Cardiac fibroblast (primary cell): Measurements from ENCODE around the gene GPR143.

Source experiments
- DNase-seq, 2 donors: peaks; one replicate each; pipeline versions ENCODE4 v3.0.0 to v3.0.0-alpha.2; 2010; ENCODE audit warnings: low read depth in 2 of 2
- H3K4me3 ChIP-seq, 2 donors: replicated peaks in 1 of 2; 1 replicate in 1 of 2; 2 replicates in 1 of 2; pipeline ENCODE4 v1.5.1; 2011; ENCODE audit warnings: low read depth in 2 of 2, low read length in 2 of 2, mild to moderate bottlenecking in 2 of 2, moderate library complexity in 1 of 2
- TF ChIP-seq, protein P1 (sequence below): IDR thresholded peaks from one replicate; pipeline ENCODE4 v1.5.1; 2011; ENCODE audit warnings: low read depth, mild to moderate bottlenecking, low read length, inconsistent platforms

GPR143 gene

DNA sequence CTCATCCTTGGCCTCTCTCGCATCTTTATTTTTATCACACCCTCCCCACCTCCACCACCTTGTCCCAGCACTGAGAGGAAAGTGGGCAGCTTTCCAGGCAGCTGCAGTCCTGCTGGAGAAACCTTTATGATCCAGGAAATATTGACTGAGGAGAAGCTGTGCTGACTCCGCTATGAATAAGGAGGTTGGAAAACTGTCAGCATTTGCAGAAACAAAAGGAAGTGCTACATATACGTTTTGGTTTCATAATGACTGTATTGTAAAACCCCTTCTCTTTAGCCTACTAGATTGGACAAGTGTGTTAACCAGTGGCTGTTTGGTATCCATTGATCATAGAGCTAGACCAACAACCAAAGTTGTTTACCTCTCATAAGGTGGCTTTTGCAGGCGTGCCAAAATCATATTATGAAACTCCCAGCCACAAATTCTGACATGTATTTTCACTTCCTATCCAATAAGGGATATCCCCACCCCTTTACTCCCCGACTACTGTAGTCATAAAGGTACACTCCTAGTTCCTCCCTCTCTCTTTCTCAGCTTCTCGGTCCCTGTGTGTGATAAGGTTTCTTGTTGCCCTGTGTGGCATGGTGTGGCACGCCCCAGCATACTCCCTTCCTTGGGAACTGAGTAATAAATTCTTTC lies 88.4 kb downstream of the GPR143 start:
- no peak overlapping the region for H3K4me3 ChIP-seq
- DNase-seq = peak; percentile 39

DNA sequence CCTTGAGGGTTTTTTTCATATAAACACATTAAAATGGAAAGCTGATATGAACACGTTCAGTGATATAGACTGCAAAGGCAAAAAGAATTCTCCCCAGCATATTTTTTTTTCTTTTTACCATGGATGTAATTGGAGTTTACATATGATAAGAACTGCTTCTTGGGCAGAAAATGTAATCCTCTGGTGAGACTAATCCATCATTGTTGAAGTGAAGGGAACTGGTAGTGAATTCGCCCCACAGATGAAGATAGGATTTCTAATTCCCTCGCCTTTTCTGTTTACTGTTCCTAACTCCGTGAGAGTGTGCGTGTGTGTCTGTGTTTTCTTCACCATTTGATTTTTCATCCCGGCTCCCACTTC lies 88.9 kb downstream of the GPR143 start:
- TF ChIP-seq, protein P1, sequence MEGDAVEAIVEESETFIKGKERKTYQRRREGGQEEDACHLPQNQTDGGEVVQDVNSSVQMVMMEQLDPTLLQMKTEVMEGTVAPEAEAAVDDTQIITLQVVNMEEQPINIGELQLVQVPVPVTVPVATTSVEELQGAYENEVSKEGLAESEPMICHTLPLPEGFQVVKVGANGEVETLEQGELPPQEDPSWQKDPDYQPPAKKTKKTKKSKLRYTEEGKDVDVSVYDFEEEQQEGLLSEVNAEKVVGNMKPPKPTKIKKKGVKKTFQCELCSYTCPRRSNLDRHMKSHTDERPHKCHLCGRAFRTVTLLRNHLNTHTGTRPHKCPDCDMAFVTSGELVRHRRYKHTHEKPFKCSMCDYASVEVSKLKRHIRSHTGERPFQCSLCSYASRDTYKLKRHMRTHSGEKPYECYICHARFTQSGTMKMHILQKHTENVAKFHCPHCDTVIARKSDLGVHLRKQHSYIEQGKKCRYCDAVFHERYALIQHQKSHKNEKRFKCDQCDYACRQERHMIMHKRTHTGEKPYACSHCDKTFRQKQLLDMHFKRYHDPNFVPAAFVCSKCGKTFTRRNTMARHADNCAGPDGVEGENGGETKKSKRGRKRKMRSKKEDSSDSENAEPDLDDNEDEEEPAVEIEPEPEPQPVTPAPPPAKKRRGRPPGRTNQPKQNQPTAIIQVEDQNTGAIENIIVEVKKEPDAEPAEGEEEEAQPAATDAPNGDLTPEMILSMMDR = no peak
- H3K4me3 ChIP-seq = no peak overlapping the region
- peak in 1 of 2 donors; percentile 11 for DNase-seq

More for the DNA sequence above, 88.4 kb downstream of the GPR143 start:
- TF ChIP-seq, protein P1 = no peak

DNA sequence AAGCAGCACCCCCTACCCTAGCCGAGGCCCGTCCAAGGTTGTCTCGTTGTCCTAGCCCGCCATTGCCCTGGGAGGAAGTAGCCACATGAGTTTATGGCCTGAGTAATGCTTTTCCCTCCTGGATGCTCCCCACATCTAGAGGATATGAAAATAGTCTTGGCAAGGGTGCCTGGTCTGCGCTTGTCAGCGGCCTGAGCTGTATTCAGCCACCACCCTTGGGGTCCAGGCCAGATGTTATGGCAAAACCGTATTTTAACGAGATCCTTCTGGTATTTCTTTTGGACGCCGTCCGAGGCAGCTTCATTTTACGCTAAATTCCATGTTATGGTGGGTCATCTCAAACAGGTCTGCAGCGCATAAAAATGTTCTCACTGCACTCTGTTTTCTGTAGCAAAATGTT lies 89.3 kb downstream of the GPR143 start:
- H3K4me3 ChIP-seq = no peak overlapping the region
- TF ChIP-seq, protein P1 = no peak
- peak; percentile 1 to 29 for DNase-seq
